Measurements from ENCODE around the gene TTC28.

TTC28 gene

GRCh38 chr22:28139961-28140360, 539.7 kb downstream of the TTC28 start:
- DNase-seq (ENCODE audit: low read depth): no peak

GRCh38 chr22:28139516-28139915, 540.1 kb downstream of the TTC28 start:
- DNase-seq (ENCODE audit: low read depth): no peak

- DNase-seq (ENCODE audit: low read depth): no peak
Measured at GRCh38 chr22:28137036-28137435, 542.6 kb downstream of the TTC28 start.

GRCh38 chr22:28132466-28132865, 547.2 kb downstream of the TTC28 start:
- no peak for DNase-seq (ENCODE audit: low read depth)

GRCh38 chr22:28129319-28129962, 550.2 kb downstream of the TTC28 start:
- no peak for DNase-seq (ENCODE audit: low read depth)

GRCh38 chr22:28128827-28129226, 550.8 kb downstream of the TTC28 start:
- no peak for DNase-seq (ENCODE audit: low read depth)

GRCh38 chr22:28125799-28126198, 553.8 kb downstream of the TTC28 start:
- DNase-seq (ENCODE audit: low read depth): no peak

- no peak for DNase-seq (ENCODE audit: low read depth)
Measured at GRCh38 chr22:28123989-28124766, 555.5 kb downstream of the TTC28 start.

GRCh38 chr22:28120691-28121592, 558.7 kb downstream of the TTC28 start:
- no peak for DNase-seq (ENCODE audit: low read depth)

- no peak for DNase-seq (ENCODE audit: low read depth)
Measured at GRCh38 chr22:28118957-28119631, 560.5 kb downstream of the TTC28 start.

GRCh38 chr22:28116219-28116673, 563.4 kb downstream of the TTC28 start:
- DNase-seq (ENCODE audit: low read depth): peak; percentile 81

GRCh38 chr22:28115426-28115825, 564.2 kb downstream of the TTC28 start:
- DNase-seq (ENCODE audit: low read depth): no peak

- DNase-seq (ENCODE audit: low read depth): peak; percentile 56
Measured at GRCh38 chr22:28112548-28113043, 567.0 kb downstream of the TTC28 start.

GRCh38 chr22:28112190-28112544, 567.5 kb downstream of the TTC28 start:
- DNase-seq (ENCODE audit: low read depth): no peak

- peak; percentile 17 for DNase-seq (ENCODE audit: low read depth)
Measured at GRCh38 chr22:28111501-28112189, 568.0 kb downstream of the TTC28 start.

GRCh38 chr22:28108851-28109250, 570.8 kb downstream of the TTC28 start:
- DNase-seq (ENCODE audit: low read depth): no peak

GRCh38 chr22:28106617-28107016, 573.0 kb downstream of the TTC28 start:
- no peak for DNase-seq (ENCODE audit: low read depth)

GRCh38 chr22:28105988-28106387, 573.7 kb downstream of the TTC28 start:
- no peak for DNase-seq (ENCODE audit: low read depth)

GRCh38 chr22:28105413-28105812, 574.2 kb downstream of the TTC28 start:
- DNase-seq (ENCODE audit: low read depth): no peak

GRCh38 chr22:28103596-28103995, 576.0 kb downstream of the TTC28 start:
- DNase-seq (ENCODE audit: low read depth): no peak

GRCh38 chr22:28102151-28102812, 577.4 kb downstream of the TTC28 start:
- no peak for DNase-seq (ENCODE audit: low read depth)
